Prostate gland (tissue), 2 donors: ENCODE data around the gene COX6B1.

Experiments
- POLR2A ChIP-seq: fragments of 450-650 bp; IDR thresholded peaks from one replicate; pipeline ENCODE4 v1.6.1; 2016; ENCODE audit warnings: antibody characterized with exemption, mild to moderate bottlenecking
- TF ChIP-seq, protein P1 (sequence below), 4 experiments: fragments of 200-600 bp in 2 of 4; fragments of 450-650 bp in 2 of 4; sonication (generic) in 2 of 4; IDR thresholded peaks; 1 replicate in 3 of 4; 2 replicates in 1 of 4; pipeline ENCODE4 v1.5.1; 2016 to 2019; ENCODE audit warnings: antibody characterized with exemption in 4 of 4, mild to moderate bottlenecking in 2 of 4, moderate library complexity in 2 of 4

DNA sequence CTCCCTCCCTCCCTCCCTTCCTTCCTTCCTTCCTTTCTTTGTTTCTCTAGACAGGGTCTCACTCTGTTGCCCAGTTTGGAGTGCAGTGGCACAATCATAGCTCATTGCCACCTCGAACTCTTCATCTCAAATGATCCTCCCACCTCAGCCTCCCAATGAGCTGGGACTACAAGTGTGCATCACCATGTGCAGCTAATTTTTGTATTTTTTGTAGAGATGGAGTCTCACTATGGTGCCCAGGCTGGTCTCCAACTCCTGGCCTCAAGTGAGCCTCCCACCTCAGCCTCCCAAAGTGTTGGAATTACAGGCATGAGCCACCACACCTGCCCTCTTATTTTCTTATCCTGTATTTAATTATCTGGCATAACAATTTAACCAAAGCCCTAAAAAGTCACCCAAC, 22.6 kb downstream of the COX6B1 start:
- TF ChIP-seq, protein P1, sequence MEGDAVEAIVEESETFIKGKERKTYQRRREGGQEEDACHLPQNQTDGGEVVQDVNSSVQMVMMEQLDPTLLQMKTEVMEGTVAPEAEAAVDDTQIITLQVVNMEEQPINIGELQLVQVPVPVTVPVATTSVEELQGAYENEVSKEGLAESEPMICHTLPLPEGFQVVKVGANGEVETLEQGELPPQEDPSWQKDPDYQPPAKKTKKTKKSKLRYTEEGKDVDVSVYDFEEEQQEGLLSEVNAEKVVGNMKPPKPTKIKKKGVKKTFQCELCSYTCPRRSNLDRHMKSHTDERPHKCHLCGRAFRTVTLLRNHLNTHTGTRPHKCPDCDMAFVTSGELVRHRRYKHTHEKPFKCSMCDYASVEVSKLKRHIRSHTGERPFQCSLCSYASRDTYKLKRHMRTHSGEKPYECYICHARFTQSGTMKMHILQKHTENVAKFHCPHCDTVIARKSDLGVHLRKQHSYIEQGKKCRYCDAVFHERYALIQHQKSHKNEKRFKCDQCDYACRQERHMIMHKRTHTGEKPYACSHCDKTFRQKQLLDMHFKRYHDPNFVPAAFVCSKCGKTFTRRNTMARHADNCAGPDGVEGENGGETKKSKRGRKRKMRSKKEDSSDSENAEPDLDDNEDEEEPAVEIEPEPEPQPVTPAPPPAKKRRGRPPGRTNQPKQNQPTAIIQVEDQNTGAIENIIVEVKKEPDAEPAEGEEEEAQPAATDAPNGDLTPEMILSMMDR (IDR thresholded peaks at IDR 0.05), result no peak
- no peak for TF ChIP-seq POLR2A
